Mesenteric fat pad (tissue), 1 donor: Measurements from ENCODE around the gene PDZD8. TPM values are rescaled to one million over a fixed set of nuclear protein-coding genes. Genes with fewer than 3 reads are reported as not detected.
"Not testable (repeated sequence)": the region's sequence is repeated elsewhere in the genome, so short reads cannot be mapped to it uniquely, and the experiment has no call there.

Source experiments
- DNase-seq: peaks from one replicate; pipeline ENCODE4 v3.0.0-alpha.2; 2020; ENCODE audit warnings: low spot score
- total RNA-seq: library from RNA; stranded (reverse); fragmentation: NEBNext Ultra II Directional; extraction: Animal tissue kit (Norgen Biotek cat#: 25700); gene quantifications from one replicate; pipeline ENCODE4 v1.2.1, GENCODE V29; 2021
- donor health status: DM: yes; HTN: yes; CAD: no.

PDZD8 gene
- total RNA-seq, 1 donor from 2014 or later = 36.7 TPM

GRCh38 chr10:117350909-117351308 is 24.3 kb downstream of the PDZD8 start:
- no peak for DNase-seq

GRCh38 chr10:117348236-117348635 is 27.0 kb downstream of the PDZD8 start:
- DNase-seq = no peak

GRCh38 chr10:117346574-117346973 is 28.7 kb downstream of the PDZD8 start:
- DNase-seq = no peak

DNA sequence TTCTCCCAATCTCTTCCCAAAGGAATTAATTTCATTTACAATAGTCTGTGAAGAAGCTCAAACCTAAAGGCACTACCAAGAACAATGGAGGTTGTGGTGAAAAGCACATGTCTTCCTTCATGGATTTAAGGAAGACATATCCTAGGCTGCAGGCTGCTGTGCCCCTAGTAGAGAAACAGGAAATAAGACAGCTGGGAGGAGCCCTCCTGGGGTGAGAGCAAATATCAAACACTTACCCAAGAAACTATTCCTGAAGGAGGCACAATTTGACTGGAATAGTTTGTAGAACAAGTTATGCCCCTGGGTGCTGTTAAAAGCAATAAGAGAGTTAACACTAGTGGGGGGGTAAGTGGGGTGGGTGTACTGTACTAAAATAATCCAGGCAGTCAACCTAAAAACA is 30.1 kb downstream of the PDZD8 start:
- DNase-seq = no peak

DNA sequence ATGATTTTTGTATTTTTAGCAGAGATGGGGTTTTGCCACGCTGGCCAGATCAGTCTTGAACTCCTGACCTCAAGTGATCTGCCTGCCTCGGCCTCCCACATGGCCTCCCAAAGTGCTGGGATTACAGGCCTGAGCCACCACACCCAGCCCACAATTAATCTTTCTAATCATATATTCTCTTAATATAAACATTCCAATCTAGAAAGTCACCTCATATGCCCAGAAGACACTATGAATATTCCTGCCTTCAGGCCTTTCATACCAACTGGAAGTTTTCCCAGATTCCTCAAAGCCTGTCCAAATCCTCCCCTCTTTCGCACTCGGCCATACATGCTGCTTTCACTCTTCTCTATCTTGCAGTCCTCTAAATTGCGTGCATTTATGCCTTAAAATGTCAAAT is 32.6 kb downstream of the PDZD8 start:
- no peak for DNase-seq

GRCh38 chr10:117341061-117341460 is 34.2 kb downstream of the PDZD8 start:
- no peak for DNase-seq

- DNase-seq = no peak
Measured at GRCh38 chr10:117339979-117340378, 35.3 kb downstream of the PDZD8 start.

- DNase-seq = no peak
Measured at GRCh38 chr10:117339578-117339977, 35.7 kb downstream of the PDZD8 start.

GRCh38 chr10:117334926-117335325 is 40.3 kb downstream of the PDZD8 start:
- no peak for DNase-seq

DNA sequence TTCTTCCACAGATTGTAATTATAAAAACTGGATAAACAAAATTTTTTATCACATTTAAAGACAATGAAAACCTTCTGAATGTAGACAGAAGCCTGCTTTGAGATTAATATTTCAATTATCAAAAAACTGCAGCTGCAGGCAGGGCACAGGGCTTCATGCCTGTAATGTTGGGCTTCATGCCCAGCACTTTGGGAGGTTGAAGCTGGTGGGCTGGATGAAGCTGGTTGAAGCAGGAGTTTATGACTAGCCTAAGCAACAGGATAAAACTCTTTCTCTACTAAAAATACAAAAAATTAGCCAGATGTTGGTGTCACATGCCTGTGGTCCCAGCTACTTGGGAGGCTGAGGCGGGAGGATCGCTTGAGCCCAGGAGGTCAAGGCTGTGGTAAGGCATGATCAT is 41.2 kb downstream of the PDZD8 start:
- DNase-seq = no peak

DNA sequence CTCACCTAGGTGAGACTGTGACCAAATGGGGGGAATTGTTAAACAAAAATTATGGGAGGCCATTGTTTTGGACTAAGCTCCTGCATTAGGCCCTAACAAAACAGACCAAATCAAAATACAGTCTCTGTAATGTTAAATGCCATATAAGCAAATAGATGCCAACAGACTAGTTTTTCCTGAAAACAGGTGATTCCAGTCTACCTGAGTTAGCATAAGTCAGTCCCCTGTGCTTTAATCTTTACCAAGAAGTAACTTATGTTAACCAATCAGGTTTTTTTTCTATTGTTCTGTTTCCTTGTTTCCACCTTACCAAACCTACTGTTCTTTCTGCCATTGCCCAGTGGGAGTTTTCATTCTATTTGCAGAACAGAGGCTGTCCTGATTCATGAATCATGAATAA is 48.0 kb downstream of the PDZD8 start:
- DNase-seq = no peak

- DNase-seq = no peak
Measured at GRCh38 chr10:117324367-117324766, 50.9 kb downstream of the PDZD8 start.

GRCh38 chr10:117322260-117322659 is 53.0 kb downstream of the PDZD8 start:
- no peak for DNase-seq

GRCh38 chr10:117320050-117320665 is 55.1 kb downstream of the PDZD8 start:
- DNase-seq = no peak

DNA sequence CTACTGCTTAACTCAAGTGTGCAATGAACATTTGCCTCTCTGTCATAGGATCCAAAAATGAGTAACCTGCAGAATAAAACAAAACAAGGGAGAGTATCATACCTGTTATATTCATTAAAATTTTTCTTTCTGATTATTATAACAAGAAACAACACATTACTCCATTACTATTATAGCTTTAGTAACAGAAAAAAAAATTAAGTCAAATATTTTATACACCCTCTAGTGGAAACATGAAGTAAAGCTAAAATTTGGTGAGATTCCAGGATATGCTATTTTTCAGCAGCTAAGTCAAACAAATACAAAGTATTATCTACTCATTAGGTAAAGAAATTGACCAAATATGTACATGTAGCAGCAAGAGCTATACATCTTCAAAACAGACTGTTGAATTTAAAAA is 56.3 kb downstream of the PDZD8 start:
- DNase-seq = no peak

GRCh38 chr10:117316701-117317100 is 58.5 kb downstream of the PDZD8 start:
- no peak for DNase-seq

DNA sequence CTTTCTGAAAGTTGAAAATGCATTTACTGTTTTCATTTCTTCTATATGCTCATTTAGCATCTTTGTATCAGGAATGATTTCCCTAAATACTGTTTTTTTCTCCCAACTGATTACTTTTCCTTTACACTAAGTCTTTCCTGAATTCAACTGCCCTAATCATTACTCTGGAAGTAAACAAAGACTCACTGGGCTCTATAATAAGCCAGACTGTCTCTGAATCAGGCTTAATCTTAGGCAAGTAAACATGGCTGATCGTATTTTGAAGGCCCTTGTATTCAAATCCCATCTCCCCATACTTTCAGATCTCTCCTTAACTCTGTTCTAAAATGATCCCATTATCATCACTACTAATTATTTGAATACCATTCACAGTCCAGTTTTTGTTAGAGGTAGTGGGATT is 61.6 kb downstream of the PDZD8 start:
- no peak for DNase-seq

DNA sequence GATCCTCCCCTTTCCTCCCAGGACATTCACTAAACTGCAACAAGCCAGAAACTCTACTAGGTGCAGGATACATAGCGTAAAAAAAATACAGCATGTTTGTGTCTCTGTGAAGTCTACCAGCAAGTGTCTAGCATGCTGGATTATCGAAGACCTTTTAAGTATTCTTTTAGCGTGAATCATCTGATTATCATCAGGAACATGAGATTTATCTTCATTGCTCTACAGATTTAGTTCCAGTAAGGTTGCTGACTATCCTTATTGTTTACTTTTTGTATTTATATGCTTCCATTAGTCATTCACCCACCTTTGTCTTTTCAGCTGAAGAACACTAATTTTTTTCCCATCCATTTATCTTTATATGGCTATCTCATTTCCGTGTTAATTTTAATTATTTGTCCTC is 62.8 kb downstream of the PDZD8 start:
- no peak for DNase-seq

DNA sequence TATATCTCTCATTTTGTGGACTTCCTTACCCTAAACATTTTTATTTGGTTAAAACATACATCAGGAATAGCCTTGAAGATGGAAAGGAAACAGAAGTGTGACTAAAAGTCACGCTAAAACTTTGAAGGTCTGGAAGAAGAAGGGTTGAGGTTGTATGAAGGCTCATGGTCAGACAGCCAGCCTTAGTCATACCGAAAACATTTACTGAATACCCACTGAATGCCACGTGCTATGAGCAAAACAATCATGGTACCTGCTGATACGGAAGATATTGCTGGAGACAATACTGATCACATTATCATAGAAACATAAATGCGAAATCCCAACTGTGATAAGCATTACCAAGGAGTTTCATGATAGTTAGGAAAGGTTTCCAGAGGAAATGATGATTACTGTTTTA is 64.0 kb downstream of the PDZD8 start:
- DNase-seq = no peak

DNA sequence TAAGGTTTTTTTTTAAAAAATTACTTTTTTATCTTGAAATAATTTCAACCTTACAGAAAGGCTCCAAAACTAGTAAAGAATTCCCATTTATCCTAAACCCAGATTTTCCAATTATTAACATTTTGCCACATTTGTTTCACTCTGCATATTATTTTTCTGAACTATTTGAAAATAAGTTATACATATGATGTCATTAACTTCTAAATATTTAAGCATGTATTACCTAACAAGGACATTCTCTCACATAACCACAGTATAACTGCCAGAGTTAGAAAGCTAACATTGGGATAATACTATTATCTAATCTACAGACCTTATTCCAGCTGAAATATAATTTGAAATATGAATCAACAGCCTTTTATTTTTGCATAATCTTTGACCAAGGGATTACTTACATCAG is 68.6 kb downstream of the PDZD8 start:
- no peak for DNase-seq

DNA sequence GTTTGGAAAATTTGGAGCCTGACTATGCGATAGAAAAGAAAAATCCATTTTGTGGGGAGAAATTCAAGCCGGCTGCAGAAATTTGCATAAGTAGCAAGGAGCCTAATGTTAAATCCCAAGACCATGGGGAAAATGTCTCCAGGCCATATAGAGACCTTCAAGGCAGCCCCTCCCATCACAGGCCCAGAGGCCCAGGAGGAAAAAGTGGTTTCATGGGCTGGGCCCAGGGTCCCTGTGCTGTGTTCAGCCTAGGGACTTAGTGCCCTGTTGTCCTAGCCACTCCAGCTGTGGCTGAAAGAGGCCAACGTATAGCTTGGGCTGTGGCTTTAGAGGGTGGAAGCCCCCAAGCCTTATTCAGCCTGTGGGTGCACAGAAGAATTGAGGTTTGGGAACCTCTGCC is 71.8 kb downstream of the PDZD8 start:
- not testable (repeated sequence) for DNase-seq

- DNase-seq = no peak
Measured at GRCh38 chr10:117300671-117301070, 74.6 kb downstream of the PDZD8 start.

DNA sequence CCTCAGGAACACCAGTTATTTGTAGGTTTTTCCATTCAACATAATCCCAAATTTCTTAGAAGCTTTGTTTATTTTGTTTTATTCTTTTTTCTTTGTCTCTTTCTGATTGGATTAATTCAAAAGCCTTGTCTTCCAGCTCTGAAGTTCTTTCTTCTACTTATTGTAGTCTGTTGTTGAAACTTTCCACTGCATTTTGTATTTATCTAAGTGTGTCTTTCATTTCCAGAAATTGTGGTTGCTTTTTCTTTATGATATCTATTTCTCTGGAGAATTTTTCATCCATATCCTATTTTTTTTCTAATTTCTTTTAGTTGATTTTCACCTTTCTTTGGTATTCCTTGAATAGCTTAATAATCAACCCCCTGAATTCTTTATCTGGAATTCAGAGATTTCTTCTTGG is 75.8 kb downstream of the PDZD8 start:
- DNase-seq = no peak

DNA sequence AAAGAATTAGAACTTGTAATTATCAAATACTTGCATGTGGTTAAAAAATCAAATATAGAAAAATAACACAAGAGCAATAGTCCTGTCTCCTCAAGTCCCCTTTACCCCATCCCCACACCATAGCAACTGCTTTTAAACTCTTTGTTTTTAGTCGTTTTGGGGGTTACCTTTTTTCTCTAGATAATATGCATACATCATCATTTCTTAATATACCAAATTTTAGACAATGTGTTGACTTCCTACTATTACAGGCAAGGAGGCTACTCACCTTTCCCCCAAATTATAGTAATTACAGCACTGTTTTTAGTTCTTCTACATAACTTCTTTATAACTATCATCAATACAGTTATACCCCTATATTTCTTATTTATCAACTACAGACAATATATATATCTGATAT is 77.0 kb downstream of the PDZD8 start:
- DNase-seq = no peak
